HG03565 (cell line): ENCODE data around the gene OPN1MW2.
"Not testable (repeated sequence)": the region's sequence is repeated elsewhere in the genome, so short reads cannot be mapped to it uniquely, and the experiment has no call there.

Experiments used
- ATAC-seq: cut with Tn5 transposase; IDR thresholded peaks from one replicate; pipeline ENCODE4 v1.9.1; 2021; ENCODE audit warnings: mild to moderate bottlenecking, moderate library complexity; ENCODE audit not compliant: unreplicated experiment

Gene OPN1MW2

DNA sequence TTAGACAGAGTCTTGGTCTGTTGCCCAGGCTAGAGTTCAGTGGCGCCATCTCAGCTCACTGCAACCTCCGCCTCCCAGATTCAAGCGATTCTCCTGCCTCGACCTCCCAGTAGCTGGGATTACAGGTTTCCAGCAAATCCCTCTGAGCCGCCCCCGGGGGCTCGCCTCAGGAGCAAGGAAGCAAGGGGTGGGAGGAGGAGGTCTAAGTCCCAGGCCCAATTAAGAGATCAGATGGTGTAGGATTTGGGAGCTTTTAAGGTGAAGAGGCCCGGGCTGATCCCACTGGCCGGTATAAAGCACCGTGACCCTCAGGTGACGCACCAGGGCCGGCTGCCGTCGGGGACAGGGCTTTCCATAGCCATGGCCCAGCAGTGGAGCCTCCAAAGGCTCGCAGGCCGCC, at the start of gene OPN1MW2:
Gene OPN1MW2 (plus strand): TSS at position 301 of the 400 bp plus-strand sequence. CDS start 60 bp downstream, at position 361.
- ATAC-seq = not testable (repeated sequence)

DNA sequence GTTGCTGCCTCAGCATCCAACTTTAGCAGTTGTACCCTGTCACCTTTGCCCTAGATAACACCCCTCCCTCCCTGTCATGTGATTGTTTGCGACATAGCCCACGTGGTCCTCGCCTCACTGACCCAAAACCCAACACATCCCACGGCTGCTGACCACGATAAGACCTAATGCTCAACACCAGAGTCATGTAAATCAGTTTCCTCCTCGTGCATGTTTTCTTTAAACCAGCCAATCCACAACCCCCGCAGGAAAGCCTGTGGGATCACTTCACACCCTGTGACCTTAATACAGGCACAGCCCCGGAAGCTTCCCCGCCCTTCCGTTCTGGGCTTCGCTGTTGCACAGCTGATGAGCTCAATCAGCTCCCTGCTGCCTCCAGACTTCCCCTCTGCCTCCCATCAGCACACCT, 47.0 kb upstream of the OPN1MW2 start:
- not testable (repeated sequence) for ATAC-seq

GRCh38 chrX:154174356-154174755, 45.2 kb upstream of the OPN1MW2 start:
- ATAC-seq = not testable (repeated sequence)

DNA sequence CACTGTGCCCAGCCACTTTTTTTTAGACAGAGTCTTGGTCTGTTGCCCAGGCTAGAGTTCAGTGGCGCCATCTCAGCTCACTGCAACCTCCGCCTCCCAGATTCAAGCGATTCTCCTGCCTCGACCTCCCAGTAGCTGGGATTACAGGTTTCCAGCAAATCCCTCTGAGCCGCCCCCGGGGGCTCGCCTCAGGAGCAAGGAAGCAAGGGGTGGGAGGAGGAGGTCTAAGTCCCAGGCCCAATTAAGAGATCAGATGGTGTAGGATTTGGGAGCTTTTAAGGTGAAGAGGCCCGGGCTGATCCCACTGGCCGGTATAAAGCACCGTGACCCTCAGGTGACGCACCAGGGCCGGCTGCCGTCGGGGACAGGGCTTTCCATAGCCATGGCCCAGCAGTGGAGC, 37.3 kb upstream of the OPN1MW2 start, which contains the start of gene OPN1MW:
Gene OPN1MW (plus strand): TSS at position 301 of the 400 bp plus-strand sequence. CDS start 82 bp downstream, at position 383.
- ATAC-seq = not testable (repeated sequence)

DNA sequence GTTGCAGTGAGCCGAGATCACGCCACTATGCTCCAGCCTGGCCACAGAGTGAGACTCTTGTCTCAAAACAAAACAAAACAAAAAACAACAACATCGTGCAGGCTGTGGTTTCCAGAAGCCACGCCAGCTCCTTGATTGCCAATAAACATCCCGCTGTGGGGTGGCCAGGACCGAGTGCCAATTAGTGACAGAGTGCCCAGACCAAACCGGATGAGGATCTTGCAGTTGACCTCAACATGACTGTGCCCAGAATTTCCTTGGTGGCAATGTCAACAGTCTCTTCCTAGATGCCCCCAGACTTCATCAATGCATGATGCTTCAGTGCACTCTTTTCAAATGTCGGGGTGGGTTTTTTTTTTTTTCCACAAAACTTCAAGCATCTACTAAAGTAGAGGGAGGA, 35.8 kb upstream of the OPN1MW2 start:
- not testable (repeated sequence) for ATAC-seq

- not testable (repeated sequence) for ATAC-seq
These were observed 26.7 kb upstream of the OPN1MW2 start for GRCh38 chrX:154192846-154193245.

DNA sequence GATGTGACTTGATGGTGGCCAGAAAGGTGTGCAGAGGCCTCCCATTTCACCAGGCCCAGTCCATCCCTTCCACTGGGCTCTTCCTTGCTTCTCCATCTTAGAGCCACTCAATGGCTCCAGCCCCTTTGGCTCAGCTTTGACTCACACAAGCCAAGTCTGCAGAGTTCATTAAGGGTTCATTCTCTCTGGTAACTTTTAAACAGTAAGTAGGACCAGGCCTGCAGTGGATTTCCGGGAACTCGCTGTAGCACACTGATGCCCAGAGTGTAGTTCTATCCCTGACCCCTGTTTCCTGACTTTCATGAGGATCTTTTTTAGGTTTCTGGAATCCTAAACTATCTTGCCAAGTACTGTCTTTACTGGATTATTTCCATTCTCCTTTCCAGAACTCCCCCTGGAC, 25.2 kb upstream of the OPN1MW2 start:
- ATAC-seq = not testable (repeated sequence)

- not testable (repeated sequence) for ATAC-seq
These were observed 23.1 kb upstream of the OPN1MW2 start for GRCh38 chrX:154196466-154196865.

GRCh38 chrX:154209670-154210418, 9.7 kb upstream of the OPN1MW2 start:
- peak; percentile 84 for ATAC-seq

DNA sequence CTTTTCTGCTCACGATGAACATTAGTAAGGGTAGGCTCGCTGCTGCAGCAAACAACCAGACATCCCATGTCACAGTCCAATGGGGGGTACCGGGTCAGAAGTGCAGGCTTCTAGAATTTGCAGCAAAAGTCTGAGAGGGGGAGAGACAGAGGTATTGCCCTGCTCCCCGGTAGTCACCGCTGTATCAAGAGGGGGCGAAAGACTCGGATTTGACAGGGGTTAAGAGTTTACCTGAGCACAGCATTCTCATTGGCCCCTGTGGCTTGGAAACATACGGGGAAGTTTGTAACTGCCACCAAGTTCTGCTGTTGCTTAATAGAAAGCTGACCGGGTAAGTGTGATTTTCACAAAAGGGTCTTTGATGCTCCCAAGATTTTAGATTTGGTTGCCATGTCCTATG, 8.5 kb upstream of the OPN1MW2 start:
- ATAC-seq = not testable (repeated sequence)

DNA sequence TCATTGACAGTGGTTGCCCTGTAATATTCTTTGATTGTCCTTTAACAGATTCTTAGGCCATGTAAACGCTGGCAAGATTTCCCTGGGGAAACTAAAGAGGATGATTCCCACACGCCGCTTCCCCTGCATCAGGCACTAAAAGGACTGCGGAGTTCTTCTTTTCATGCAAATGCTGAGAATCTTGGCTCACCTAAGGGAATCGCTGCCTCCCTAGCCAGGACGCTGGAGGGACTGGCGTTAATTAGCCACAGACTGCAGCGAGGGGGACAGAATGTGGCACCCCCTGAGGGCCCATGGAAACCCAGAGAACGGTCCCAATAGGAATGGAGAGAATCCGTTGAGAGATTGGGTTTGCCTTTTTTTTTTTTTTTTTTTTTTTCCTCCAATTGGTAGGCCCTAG, 8.1 kb upstream of the OPN1MW2 start:
- not testable (repeated sequence) for ATAC-seq

DNA sequence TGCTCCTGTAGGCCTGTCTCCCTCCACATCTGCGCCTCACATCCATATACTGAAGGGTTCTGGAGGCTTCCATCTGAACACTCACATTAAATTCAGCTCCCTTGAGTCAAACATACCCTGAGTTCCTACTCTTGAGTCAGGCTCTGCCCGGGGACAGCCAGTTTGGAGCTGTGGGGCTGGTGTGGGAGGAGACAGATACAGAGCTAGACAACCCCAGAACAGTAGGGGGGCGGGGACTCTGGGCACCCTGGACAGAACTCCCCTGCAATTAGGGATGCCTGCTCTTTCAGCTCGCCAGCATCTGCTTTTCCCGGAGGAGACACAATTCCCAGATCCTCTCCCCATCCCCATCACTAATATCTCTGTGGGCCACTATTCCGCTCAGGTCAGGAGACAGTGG, 5.7 kb downstream of the OPN1MW2 start:
- not testable (repeated sequence) for ATAC-seq

DNA sequence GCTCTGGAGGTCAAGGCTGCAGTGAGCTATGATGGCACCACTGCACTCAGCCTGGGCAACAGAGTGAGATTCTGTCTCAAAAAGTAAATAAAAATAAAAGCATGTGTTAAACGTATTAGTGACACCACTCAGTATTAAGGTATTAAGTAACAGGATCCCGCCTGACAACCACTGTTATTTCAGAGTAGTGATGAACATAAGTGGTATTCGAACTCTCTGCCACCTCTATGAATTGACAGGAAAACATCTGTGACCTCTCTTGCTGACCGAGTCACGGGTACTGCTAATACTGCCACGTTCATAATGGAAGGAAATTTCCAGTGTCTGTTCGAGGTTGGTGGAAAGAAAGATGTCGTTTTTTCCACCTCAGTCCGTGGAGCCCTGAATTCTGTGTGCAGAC, 7.2 kb downstream of the OPN1MW2 start:
- ATAC-seq = not testable (repeated sequence)

DNA sequence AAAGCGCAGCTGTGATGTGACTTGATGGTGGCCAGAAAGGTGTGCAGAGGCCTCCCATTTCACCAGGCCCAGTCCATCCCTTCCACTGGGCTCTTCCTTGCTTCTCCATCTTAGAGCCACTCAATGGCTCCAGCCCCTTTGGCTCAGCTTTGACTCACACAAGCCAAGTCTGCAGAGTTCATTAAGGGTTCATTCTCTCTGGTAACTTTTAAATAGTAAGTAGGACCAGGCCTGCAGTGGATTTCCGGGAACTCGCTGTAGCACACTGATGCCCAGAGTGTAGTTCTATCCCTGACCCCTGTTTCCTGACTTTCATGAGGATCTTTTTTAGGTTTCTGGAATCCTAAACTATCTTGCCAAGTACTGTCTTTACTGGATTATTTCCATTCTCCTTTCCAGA, 11.9 kb downstream of the OPN1MW2 start:
- ATAC-seq = not testable (repeated sequence)

DNA sequence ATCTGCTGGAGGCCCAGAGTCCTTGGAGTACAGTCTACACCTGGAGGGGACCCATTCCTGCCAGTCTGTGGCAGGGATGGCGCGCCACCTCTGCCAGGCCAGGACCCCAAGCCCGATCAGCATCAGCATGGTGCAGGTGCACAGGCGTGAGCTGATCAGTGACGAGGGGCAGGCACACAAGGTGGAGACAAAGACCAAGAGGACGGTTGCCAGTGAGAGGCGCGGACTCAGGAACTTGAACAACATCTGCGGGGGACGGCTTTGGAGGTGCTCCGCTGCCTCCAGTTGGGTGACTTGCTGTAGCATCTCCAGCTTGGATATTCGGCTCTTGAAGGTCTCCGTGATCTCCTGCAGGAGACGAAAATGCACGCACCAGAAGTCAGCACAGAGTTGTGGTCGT, 14.1 kb downstream of the OPN1MW2 start:
- ATAC-seq = not testable (repeated sequence)

GRCh38 chrX:154238939-154239559, 19.5 kb downstream of the OPN1MW2 start:
- ATAC-seq = not testable (repeated sequence)

DNA sequence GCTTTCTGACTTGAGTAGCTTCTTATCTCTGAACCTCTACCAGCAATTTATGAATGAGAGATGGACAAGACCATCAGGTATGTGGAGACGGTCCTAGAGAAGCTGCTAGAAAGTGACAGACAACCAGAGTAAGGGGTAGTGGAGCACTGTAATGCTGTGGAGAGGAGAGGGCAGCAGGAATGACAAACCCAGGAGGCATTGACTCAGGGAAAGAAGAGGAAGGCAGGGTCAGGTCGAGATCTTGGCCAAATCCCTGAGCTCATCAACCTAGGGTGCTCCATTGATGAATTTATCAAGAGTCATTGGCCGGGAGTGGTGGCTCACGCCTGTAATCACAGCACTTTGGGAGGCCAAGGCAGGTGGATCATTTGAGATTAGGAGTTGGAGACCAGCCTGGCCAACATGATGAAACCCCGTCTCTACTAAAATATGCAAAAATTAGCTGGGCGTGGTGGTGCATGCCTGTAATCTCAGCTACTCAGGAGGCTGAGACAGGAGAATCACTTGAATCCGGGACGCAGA, 20.5 kb downstream of the OPN1MW2 start:
- ATAC-seq = not testable (repeated sequence)

- ATAC-seq = peak; percentile 43
These were observed 28.0 kb downstream of the OPN1MW2 start for GRCh38 chrX:154247377-154248045.

- not testable (repeated sequence) for ATAC-seq
These were observed 28.5 kb downstream of the OPN1MW2 start for GRCh38 chrX:154248076-154248475.

DNA sequence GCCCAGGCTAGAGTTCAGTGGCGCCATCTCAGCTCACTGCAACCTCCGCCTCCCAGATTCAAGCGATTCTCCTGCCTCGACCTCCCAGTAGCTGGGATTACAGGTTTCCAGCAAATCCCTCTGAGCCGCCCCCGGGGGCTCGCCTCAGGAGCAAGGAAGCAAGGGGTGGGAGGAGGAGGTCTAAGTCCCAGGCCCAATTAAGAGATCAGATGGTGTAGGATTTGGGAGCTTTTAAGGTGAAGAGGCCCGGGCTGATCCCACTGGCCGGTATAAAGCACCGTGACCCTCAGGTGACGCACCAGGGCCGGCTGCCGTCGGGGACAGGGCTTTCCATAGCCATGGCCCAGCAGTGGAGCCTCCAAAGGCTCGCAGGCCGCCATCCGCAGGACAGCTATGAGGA, 37.7 kb downstream of the OPN1MW2 start, which contains the start of gene OPN1MW3:
Gene OPN1MW3 (plus strand): TSS at position 301 of the 400 bp plus-strand sequence. CDS start 38 bp downstream, at position 339.
- ATAC-seq = not testable (repeated sequence)

- ATAC-seq = not testable (repeated sequence)
These were observed 39.2 kb downstream of the OPN1MW2 start for GRCh38 chrX:154258711-154259110.
